GM21825 (cell line): ENCODE data around the gene GOLGA3.
A peak's percentile ranks its signal among the peaks of the same experiment; 100 is the strongest.
"Not testable (repeated sequence)": the region's sequence is repeated elsewhere in the genome, so short reads cannot be mapped to it uniquely, and the experiment has no call there.

Experiments used
- ATAC-seq: cut with Tn5 transposase; IDR thresholded peaks from one replicate; pipeline ENCODE4 v1.9.1; 2021; ENCODE audit warnings: mild to moderate bottlenecking, moderate library complexity; ENCODE audit not compliant: unreplicated experiment

The GOLGA3 gene

DNA sequence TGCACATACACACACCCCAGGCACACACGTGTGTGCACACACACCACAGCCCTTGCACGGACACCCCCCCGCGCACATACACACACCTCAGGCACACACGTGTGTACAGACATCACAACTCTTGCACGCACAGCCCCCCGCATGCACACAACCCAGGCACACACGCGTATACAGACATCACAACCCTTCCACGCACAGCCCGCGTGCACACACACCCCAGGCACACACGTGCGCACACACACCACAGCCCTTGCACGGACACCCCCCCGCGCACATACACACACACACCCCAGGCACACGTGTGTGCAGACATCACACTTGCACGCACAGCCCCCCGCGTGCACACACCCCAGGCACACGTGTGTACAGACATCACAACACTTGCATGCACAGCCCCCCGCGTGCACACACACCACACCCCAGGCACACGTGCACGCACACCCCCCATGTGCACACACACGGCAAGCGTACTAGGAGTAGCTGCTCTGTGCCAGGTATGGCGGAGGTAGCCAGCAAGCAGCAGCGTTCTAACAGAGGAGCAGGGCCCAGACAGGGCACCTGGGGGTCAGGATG lies 48.8 kb downstream of the GOLGA3 start:
- ATAC-seq = no peak

GRCh38 chr12:132777614-132778013 lies 51.1 kb downstream of the GOLGA3 start:
- ATAC-seq = no peak

DNA sequence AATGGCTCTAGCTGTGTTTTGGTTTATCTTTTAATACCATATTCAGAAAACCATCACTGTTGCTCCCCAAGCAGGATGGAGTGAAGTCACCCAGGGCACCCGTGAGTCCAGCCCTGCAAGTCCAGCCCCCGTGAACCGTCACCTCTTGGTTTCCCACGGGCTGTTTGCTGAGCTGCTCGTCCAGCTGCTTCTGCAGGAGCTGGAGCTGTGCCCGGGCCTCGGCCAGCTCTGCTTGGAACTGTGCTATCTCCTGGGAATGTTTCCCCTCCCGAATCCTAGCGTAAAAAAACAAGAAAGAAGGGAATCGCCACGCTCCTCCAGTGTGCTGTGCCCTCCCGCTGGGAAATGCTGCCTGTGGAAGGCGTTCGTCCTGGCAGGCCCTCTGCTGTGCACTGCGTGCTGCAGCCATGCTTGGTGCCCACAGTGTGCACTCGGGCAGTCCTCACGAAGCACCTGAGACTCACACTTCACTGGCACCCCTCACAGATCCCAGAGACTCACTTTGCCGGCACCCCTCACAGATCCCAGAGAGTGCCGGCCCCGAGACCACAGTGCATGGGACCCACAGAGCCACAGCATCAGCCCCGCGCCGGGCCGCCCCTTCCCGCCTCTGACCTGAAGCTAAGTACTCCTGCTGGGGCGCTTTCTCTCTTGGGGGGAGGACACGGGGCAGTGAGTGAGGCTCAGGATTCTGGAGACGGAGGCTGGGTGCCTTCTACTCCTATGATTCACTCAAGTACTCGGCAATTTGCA lies 51.7 kb downstream of the GOLGA3 start:
- no peak for ATAC-seq

DNA sequence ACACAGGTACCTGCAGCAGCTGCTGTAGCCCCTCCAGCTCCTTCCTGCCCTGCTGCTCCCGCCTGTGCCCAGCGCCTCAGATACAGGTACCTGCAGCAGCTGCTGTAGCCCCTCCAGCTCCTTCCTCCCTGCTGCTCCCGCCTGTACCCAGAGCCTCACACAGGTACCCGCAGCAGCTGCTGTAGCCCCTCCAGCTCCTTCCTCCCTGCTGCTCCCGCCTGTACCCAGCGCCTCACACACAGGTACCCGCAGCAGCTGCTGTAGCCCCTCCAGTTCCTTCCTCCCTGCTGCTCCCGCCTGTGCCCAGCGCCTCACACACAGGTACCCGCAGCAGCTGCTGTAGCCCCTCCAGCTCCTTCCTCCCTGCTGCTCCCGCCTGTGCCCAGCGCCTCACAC lies 52.4 kb downstream of the GOLGA3 start:
- not testable (repeated sequence) for ATAC-seq

DNA sequence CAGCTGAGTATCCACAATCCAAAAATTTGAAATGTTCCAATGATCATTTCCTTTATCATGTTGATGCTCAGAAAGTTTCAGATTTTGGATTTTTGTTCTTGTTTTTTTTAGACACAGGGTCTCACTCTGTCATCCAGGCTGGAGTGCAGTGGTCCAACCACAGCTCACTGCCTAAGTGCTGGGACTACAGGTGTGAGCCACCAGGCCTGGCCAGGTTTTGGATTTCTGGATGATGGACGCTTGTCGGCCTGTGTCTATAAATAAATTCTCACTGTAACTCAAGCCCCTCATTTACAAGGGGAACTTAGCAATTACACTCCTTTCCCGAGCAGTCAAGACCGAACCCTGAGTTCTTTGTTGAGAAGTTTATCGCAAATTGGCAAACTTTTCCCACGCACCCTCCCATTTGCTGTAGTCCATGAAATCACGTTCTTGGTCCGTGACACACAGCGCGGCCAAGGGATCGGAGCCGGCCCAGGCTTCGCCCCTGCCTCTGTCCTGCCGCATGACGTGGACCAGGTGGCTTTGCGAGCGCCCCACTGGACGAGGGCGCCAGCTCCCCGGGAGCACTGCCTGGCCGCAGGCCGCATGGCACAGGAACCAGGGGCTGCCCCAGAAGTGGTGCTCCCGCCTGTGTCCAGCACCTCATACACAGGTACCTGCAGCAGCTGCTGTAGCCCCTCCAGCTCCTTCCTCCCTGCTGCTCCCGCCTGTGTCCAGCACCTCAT lies 53.0 kb downstream of the GOLGA3 start:
- no peak for ATAC-seq

GRCh38 chr12:132774646-132775275 lies 53.9 kb downstream of the GOLGA3 start:
- no peak for ATAC-seq

DNA sequence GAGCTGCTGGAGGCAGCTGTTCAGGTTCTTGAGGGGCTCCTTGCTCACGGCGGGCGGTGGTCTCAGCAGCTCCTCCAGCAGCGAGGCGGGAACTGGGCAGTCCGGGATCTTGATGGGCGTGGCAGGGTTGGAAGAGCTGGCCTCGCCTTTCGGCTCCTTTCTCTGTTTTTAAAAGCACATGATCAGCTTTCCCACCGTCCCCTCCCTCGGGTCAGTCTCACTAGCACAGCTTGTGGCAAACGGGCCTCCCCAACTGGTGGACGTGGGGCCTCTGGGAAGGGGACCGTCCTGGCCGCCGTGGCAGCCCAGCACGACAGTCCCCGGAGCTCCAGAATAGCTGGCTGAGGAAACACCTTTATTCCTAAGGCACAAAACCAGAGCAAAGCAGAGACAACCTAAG lies 54.5 kb downstream of the GOLGA3 start:
- no peak for ATAC-seq

DNA sequence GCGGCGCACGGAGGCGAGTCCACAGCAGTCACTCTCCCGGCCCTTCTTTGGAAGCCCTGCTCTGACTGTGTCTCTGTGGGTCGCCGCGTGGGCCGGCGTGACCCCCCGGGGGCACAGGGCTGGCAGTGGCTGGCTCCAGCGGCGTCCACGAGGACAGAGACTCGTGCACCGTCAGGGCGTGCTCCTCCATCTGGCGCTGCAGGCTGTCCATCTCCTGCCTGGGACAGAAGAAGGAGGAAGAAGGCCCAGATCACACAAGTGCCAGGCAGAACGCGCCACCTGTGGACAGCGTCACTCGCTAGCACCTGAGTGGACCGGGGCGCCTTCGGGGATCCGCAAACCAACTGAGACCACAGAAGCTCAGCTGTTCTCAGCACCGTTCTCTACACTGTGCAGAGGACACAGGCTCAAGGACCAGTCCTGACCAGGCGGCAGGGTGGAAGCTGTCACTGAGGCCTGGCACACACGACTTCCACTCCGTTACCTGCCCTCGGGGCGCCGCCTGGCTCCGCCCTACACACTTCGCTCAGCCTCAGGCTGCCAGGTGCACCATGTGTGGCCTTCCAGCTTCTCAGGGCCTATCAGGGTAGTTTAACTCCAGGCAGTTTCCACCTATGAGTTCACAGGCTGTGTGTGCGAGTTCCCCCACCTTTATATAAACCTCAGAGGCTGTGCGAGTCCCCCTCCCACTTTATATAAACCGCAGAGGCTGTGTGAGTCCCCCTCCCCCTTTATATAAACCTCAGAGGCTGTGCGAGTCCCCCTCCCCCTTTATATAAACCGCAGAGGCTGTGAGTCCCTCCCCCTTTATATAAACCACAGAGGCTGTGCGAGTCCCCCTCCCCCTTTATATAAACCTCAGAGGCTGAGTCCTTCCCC lies 55.4 kb downstream of the GOLGA3 start:
- ATAC-seq = no peak

DNA sequence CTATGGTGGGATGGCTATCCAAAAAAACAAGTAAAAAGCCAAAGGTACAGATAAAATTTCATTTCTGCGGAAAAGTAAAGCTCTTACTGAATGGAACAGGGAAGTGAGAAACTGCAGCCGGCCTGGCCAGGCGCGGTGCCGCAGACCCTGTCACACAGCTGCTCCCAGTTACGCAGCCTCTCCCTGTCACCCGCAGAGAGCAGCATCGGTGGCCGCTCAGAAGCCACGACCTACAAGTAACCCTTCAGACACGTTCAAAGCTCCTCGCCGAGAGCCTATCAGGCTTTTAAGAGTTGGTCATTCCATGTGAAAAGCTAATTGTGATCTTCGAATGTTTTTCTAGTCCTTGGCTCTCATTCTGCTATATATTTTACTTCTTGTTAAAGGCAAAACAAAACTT lies 56.1 kb downstream of the GOLGA3 start:
- ATAC-seq = no peak

- peak; percentile 52 for ATAC-seq
These were observed 57.4 kb downstream of the GOLGA3 start for GRCh38 chr12:132771126-132771838.

- ATAC-seq = no peak
These were observed 62.1 kb downstream of the GOLGA3 start for GRCh38 chr12:132766380-132767085.

GRCh38 chr12:132765361-132765760 lies 63.3 kb downstream of the GOLGA3 start:
- no peak for ATAC-seq

- ATAC-seq = no peak
These were observed 64.4 kb downstream of the GOLGA3 start for GRCh38 chr12:132764231-132764630.

DNA sequence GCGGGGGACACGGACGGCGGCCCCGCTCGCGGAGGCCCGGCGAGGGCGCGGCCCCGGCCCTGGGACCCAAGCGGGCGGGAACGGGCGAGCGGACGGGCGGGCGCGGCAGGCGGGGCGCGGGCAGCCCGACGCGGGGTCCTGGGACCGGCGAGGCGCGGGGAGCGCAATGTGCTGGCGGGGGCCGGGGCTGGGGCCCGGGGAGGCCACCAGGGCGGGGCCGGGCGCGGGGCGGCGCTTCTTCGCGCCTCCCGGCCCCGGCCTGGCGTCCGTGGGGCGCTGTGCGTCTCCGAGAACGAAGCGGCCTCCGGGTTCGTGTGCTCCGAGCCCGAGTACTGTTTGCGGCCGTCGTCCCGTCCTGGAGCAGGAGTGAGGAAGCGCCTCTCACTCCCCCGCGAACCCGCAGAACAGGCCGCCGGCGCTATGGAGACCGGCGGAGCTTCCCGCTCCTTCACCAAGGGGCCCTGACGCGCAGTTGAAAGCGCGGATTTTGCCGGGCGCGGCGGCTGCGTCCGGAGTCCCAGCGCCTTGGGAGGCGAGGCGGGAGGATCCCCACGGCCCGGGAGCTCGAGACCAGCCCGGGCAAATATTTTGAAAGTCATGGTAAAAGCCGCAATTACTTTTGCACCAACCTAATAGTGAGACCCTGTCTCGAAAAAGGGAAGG lies 66.6 kb downstream of the GOLGA3 start:
- peak; percentile 79 for ATAC-seq

DNA sequence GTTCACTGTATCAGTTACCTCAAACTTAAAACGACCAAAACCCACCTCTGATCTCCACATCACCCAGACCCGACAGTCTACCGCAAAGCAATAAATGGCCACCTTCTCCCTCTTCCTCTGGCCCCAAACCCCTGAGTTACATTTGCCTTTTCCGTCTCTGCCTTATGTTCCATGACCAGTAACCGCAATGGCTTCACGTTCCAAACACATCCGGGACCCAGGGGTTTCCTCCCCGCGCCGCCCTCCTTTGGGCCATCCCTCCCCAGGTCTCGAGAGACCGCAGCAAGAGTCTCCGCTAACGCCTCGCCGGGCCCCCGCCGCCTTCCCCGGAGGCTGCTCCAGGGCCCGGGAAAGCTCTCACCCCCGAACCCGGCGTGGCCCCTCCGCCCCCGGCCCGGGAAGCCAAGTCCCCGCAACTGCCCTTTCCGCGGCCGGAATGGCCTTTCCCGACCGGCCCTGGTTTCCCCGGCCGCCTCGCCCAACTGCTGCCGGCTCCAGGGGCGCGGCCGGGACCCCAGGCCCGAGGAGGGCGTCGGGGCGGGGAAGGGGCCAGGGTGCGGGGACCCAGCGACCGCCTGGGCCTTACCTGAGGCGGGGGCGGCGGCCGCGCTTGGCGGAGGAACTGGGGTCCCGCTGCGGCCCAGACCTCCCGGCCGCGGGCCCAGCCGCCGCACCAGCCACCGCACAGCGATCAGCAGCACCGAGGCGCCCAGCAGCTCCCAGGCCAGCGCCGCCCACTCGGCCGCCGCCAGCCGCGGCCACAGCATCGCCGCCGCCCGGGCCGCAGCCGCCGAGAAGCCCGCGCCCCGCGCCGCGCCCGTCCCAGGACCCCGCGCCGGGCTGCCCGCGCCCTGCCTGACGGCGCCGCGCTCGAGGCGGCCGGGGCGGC lies 67.4 kb downstream of the GOLGA3 start, which contains the start of gene ANKLE2:
Gene ANKLE2, minus strand, starts transcription at position 801 of the 889 bp plus-strand sequence. Its CDS starts 34 bp downstream, at position 767.
- peak; percentile 37 for ATAC-seq

DNA sequence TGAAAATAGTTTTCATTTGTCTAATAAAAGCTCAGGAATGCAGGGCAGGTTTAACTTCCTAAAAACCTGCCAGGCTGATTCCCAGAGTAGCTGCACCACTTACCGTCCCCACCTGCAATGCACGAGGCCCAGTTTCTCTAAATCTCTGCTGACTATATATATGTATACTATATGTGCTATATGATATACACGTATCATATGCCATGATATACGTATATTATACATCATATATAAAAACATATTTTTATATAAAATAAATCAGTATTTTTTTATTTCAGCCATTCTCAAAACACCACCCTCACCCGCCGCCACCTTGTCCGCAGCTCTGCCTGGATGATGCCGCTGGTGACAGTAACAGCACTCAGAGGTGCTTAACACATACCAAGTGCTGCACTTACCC lies 69.3 kb downstream of the GOLGA3 start:
- ATAC-seq = no peak

DNA sequence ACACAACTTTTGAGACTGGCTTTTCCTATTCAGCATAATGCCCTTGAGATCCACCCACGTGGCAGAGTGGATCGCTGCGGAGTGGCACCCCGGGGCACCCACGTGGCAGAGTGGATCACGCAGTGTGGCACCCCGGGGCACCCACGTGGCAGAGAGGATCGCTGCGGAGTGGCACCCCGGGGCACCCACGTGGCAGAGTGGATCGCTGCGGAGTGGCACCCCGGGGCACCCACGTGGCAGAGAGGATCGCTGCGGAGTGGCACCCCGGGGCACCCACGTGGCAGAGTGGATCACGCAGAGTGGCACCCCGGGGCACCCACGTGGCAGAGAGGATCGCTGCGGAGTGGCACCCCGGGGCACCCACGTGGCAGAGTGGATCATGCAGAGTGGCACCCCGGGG lies 69.8 kb downstream of the GOLGA3 start:
- not testable (repeated sequence) for ATAC-seq
